Measurements from ENCODE around the gene KCNJ10.

The KCNJ10 gene

GRCh38 chr1:159955456-159955855, 114.5 kb downstream of the KCNJ10 start:
- DNase-seq = no peak

GRCh38 chr1:159953536-159954515, 116.1 kb downstream of the KCNJ10 start, which contains the start of gene SLAMF9:
TSS of gene SLAMF9 (minus strand) at chr1:159954237. CDS start at chr1:159954137, 100 bp downstream.
- no peak for DNase-seq

GRCh38 chr1:159952932-159953331, 117.0 kb downstream of the KCNJ10 start:
- DNase-seq = no peak

GRCh38 chr1:159951551-159951950, 118.4 kb downstream of the KCNJ10 start:
- no peak for DNase-seq

- DNase-seq = no peak
Measured at GRCh38 chr1:159951016-159951415, 118.9 kb downstream of the KCNJ10 start.

GRCh38 chr1:159949981-159950381, 120.0 kb downstream of the KCNJ10 start:
- DNase-seq = no peak

GRCh38 chr1:159949123-159949522, 120.8 kb downstream of the KCNJ10 start:
- DNase-seq = no peak

Measured in stimulated activated CD8-positive, alpha-beta memory T cell treated with anti-CD3 and anti-CD28 coated beads, Interleukin-4, amount 100 ng/mL, for 48 hours (primary cell).